GM10266 (cell line): ENCODE measurements around the gene KRT33A.

Source experiments
- DNase-seq: peaks from one replicate; pipeline ENCODE4 v3.0.0; 2012; ENCODE audit errors: extremely low spot score
- TF ChIP-seq, protein P1 (sequence below): IDR thresholded peaks from 2 replicates; pipeline ENCODE4 v1.5.1; 2012; ENCODE audit warnings: mild to moderate bottlenecking, low read depth; ENCODE audit not compliant: control insufficient read depth, insufficient read depth; ENCODE audit errors: missing control alignments

KRT33A gene

DNA sequence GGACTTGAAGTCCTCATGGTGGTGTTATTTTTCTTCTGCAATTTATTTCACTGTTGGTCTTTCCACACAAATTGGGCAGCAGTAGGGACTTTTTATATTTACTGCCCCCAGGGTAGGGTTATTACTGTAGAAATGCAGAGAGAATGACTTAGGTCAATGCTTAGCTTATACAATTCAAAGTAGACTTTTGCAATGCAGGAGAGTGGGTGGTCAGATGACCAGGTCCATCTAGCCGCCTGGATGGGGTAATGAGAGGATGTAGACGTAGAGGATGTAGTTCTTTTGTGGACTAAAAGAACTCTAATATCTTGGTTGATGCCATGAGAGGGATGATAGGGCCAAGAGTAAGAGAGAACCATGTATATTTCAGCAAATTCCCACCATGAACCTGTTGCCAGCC is 32.4 kb downstream of the KRT33A start:
- TF ChIP-seq, protein P1, sequence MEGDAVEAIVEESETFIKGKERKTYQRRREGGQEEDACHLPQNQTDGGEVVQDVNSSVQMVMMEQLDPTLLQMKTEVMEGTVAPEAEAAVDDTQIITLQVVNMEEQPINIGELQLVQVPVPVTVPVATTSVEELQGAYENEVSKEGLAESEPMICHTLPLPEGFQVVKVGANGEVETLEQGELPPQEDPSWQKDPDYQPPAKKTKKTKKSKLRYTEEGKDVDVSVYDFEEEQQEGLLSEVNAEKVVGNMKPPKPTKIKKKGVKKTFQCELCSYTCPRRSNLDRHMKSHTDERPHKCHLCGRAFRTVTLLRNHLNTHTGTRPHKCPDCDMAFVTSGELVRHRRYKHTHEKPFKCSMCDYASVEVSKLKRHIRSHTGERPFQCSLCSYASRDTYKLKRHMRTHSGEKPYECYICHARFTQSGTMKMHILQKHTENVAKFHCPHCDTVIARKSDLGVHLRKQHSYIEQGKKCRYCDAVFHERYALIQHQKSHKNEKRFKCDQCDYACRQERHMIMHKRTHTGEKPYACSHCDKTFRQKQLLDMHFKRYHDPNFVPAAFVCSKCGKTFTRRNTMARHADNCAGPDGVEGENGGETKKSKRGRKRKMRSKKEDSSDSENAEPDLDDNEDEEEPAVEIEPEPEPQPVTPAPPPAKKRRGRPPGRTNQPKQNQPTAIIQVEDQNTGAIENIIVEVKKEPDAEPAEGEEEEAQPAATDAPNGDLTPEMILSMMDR, result no peak
- DNase-seq, result no peak

DNA sequence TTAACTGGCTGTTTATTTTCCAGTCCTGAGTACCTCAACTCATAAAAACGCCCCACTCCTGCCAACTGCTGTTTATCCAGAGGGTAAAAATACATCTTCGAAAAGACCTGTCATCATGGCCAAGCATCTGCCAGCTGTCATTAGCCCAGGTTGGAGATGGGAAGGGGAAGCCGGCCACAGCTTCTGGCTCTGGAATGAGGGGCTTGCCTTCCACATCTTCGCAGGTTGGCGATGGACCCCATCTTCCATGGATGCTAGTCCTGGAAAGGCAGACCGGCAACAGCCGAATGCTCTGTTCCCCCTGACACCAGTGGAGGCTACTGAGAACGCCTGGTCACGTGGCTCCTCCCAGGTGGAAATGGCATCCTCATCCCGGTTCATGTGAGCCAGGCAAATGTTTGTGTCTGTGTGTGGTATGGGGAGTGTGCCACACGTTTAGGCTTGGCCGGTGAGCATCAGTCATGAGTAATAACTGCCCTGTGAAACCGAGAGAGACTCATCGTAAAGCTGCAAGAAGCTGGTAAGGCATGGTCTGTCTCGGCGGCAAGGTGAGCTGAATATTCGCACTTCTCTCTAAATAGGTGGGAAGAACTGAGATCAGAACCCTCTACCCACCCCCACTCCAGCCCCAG is 34.7 kb downstream of the KRT33A start:
- TF ChIP-seq, protein P1, result no peak
- no peak for DNase-seq

DNA sequence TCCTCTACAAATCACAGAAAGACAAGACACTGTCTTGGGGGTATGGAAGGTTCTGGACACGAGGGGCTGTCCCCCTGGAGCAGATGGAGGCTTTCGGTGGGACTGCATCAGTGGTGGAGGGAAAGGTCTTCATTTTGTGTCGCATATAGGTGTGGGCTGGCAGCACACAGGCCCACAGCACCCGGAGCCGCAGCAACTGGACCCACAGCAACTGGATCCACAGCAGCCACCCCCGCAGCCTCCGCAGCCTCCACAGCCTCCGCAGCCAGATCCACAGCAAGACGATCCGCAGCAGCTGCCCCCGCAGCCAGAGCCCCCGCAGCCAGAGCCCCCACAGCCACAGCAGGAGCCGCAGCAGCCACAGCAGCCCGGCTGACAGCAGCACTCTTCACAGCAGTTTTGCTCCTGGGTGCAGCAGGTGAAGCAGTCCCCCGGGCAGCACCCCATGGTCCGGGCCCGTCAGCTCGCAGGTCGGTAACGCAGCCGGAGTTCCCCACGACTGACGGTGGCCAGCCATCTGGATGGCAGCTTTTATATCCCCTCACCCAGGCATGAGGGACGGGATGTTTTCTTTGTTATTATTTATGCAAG is 35.3 kb downstream of the KRT33A start, which contains the start of gene KRTAP17-1:
KRTAP17-1 (minus strand) TSS at position 507 of the 591 bp plus-strand sequence; CDS start at position 447, 60 bp downstream.
- no peak for DNase-seq
- TF ChIP-seq, protein P1, result no peak

DNA sequence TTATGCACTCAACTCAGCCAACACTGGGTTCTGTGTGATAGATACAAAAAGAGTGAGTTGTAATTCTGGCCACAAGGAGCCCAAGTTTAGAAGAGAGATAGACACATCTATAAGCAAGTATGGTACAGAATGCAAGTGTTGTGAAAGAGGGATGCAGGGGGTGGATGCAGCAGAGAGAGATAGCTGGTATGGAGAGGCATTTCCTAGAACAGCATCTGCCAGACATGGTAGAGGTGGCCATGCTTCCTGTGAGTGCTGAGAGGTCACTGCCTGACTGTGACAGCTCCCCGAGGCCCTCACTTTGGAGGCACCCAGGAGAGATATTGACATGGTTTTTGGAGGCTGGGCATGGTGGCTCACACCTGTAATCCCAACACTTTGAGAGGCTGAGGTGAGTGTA is 39.5 kb downstream of the KRT33A start:
- no peak for DNase-seq
- TF ChIP-seq, protein P1, result no peak

DNA sequence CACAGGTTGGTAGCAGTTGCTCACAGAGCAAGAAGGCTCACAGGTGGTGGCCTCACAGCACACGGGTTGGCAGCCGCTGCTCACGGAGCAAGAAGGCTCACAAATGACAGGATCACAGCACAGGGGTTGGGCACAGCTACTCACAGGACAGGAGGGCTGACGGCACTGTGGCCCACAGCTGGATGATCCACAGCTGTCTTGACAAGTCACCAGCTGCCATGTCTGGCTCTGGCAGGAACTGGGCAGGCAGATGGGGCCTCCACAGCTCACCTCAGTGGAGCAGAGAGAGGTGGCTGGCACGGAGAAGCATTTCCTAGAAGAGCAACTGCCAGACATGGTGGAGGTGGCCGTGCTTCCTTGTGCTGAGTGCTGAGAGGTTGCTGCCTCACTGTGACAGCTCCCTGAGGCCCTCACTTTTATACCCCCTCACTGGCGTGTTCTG is 41.7 kb downstream of the KRT33A start, which contains the start of gene KRTAP16-1:
KRTAP16-1 (minus strand) TSS at position 392 of the 442 bp plus-strand sequence; CDS start at position 336, 56 bp downstream.
- DNase-seq, result no peak
- TF ChIP-seq, protein P1, result no peak

DNA sequence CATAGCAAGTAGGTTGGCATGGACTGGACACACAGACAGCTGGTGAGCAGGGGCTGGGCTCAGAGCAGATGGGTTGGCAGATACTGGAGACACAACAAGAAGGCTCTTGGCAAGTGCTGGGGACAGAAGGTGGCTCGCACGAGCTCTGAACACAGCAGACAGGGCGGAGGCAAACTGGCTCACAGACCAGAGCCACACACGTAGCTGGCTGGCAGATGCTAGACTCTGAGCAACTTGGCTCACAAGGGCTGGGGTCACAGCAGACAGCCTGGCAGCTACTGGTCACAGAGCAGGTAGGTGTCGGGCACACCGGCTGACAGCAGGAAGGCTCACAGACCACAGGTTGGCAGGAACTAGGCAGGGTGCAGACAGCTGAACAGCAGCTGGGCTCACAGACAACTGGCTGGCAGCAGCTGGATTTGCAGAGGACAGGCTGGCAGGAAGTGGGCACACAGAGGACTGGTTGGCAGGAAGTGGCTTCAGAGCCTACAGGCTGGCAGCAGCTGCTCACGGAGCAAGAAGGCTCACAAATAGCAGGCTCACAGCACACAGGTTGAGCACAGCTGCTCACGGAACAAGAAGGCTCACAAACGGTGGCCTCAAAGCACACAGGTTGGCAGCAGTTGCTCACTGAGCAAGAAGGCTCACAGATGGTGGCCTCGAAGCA is 42.2 kb downstream of the KRT33A start:
- no peak for DNase-seq
- TF ChIP-seq, protein P1, result no peak
